IPS-18c (cell line): ENCODE measurements around the gene USP3.
"Not testable (repeated sequence)": the region's sequence is repeated elsewhere in the genome, so short reads cannot be mapped to it uniquely, and the experiment has no call there.

Experiments used
- H3K4me3 ChIP-seq: 2 replicates; pipeline ENCODE4 v1.7.0; 2013; ENCODE audit warnings: low read depth, mild to moderate bottlenecking, low read length, moderate library complexity; ENCODE audit not compliant: insufficient read depth
- H3K9me3 ChIP-seq: one replicate; pipeline ENCODE4 v1.6.1; 2013; ENCODE audit warnings: mild to moderate bottlenecking, low read length, moderate library complexity; ENCODE audit not compliant: control insufficient read depth, insufficient read depth

Gene USP3

DNA sequence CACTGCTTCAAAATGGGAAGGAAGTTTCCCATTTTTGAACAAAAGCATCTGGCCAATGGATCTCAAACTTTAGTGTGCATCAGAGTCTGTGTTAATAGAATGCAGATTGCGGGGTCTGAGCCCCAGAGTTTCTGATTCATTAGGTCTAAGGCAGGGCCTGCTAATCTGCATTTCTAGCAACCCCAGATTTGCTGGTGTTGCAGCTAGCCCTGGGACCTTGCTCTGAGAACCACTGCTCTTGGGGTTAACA is 30.7 kb upstream of the USP3 start:
- Histone ChIP-seq H3K9me3 (no peaks in the 10 kb centered on the region), H3K4me3 (no peak overlapping the region)

DNA sequence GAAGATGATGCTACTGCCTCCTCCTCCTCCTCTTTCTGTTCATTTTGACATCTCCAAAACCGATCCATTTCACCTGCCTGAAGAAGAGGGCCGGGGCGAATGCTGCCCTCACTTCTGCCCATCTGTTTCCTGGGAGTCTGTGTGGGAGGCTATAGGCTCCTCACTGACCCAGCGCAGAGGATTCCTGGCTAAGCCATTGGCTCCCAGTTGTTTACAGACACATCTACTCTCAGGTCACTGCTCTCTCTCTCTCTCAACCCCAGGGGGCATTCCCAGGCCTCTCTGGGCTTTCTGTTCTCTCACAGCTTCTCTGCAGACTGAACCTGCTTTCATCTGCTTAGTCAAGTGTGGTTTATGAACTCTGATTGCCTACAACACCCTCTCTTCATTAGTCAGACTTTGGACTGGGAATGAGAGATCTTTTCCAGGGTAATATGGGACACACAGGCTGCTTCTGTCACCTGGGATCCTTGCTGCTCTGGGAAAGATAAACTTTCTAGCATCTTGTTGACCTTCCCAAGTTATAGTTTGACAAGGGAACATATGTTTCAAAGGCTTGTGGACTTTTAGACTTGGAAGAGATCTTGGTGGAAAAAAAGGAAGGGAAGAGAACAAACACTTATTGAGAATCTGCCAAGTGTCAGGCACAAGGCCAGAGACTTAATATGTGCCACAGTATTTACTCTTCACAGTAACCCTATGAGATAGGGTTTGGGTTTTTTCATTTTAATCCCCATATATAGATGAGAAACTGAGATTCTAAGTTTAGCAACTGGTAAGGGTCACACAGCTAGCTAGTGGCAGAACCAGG is 30.2 kb upstream of the USP3 start:
- Histone ChIP-seq H3K4me3 (no peak overlapping the region), H3K9me3 (no peaks in the 10 kb centered on the region)

DNA sequence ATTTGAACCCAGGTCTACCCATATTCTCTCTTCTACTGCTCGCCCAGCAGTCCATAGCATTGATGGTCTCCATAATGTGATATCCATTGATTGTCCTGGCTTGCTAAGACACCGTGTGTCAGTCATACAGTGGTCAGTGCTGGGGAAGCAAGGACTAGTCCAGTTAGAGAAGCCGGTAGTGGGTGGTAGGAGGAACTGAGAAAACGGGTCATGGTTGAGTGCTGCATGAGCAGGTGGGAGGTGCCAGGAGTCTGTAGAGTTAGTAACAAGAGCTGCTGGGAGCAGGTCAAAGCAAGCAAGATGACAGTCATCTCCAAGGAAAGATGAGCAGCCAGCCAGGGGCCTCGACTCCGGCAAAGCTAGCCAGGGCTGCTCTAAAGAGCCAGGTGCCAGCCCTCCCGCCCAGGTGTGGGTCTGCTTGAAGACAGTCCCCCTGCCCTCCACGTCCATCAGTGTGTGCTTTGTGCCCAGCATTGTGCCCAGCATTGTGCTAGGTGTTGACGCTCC is 29.5 kb upstream of the USP3 start:
- H3K4me3 ChIP-seq, result no peak overlapping the region
- H3K9me3 ChIP-seq, result no peaks in the 10 kb centered on the region

DNA sequence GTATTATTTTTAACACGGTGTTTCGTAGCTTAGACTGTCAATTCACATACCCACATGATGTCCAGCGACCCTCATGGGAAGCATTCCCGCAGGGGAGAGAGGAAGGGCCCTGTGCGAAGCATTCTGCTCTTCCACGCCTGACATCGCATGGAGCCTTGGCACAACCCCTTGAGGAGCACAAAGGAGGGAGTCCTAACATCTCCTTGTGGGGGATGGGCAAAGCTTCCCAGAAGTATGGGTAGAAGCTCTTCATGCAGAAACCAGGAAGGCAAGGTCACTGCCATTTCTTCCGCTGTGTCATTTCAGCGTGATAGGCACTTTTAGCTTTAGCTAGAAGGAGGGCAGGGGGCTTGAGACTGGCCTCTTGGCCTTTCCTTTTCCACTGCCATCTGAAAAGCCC is 28.7 kb upstream of the USP3 start:
- no peaks in the 10 kb centered on the region for H3K9me3 ChIP-seq

DNA sequence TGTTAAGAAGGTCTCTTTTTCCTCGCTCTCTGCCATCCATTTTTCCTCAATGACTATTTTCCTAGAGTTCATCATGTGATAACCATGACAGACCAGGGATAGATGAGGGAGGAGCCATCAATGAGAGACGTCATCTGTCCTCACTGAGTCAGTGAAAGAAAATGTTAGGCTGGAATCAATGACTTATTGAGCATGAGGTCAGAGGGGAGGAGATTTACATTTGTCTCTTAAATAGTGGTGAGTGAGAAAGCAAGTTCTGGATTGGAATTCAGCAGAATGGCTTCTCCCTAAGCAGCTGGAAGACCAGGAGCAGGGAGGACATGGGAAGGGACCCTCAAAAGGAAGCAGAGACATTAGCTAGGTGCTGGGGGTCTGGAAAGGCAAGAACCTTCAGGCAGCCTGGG is 28.2 kb upstream of the USP3 start:
- Histone ChIP-seq H3K4me3 (no peak overlapping the region), H3K9me3 (no peaks in the 10 kb centered on the region)

More for the DNA sequence above, 28.7 kb upstream of the USP3 start:
- H3K4me3 ChIP-seq, result no peak overlapping the region

DNA sequence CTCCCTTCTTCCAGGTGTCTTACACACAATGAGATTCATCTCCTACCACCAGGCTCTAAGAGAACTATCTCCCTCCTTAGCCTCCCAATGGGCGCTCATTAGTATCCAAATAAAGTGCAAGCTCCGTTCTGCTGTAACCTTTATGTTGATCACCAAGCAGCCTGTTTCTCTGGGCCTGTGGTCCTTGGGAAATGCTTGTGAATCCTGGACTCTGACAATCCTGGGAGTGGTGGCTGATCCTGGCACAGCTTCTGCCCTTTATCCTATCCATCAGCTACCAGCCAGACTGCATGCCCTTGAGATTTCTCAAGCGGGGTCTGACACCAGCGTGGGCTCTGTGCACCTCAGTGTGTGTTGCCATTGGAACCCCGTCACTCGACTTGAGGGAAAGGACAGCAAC is 26.1 kb upstream of the USP3 start:
- H3K4me3 ChIP-seq, result no peak overlapping the region
- no peaks in the 10 kb centered on the region for H3K9me3 ChIP-seq

- H3K4me3 ChIP-seq, result no peak overlapping the region
- H3K9me3 ChIP-seq, result no peaks in the 10 kb centered on the region
Observed at GRCh38 chr15:63480441-63480821, 24.0 kb upstream of the USP3 start.

DNA sequence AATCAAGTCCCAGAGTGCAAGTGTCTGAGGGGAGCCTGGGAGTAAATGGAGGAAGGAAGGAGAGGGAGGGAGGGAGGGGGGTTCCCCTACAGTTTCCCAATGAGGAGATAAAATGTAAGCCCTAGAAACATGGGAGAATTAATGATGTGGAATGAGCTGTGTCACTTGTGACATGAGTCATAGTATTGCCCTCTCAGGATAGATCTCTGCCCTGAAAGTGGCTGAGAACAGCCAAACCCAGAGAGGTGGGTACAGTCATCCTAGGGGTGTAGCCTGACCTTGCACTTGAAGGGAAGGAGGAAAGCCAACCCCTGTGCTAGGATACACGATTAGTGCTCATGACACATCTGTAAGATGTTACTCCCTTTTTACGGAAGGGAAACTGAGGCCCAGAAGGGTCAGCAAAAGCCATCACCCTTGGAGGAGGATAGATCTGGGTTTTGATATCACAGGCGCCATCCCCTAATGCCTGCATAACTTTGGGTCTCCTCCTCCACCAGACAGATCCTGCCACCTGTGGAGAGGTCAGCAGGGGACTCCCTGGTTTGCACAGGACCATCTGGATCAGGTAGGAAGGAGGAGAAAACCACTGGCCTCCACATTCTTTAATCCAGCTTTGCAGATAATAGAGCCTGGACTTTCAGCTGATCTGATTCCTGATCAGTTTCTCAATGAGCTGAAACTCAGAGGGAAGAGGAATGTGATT is 23.1 kb upstream of the USP3 start:
- no peak overlapping the region for H3K4me3 ChIP-seq
- no peaks in the 10 kb centered on the region for H3K9me3 ChIP-seq

DNA sequence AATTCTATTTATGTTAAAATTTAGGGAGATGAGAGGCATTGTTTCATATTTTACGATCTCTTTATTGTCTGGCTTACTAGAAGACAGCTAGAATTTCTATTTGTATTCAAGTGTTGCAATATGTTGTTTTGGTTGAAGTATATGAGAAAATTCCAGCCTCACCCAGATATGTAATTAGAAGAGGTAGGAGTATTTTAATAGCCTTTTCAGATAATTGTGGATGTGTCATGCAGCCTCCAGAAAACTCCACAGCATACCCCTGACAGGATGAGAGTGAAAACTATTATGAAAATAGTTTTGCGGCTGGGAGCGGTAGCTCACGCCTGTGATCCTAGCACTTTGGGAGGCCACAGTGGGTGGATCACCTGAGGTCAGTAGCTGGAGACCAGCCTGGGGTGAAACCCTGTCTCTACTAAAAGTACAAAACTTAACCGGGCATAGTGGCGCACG is 21.5 kb upstream of the USP3 start:
- H3K9me3 ChIP-seq, result no peaks in the 10 kb centered on the region
- H3K4me3 ChIP-seq, result no peak overlapping the region

DNA sequence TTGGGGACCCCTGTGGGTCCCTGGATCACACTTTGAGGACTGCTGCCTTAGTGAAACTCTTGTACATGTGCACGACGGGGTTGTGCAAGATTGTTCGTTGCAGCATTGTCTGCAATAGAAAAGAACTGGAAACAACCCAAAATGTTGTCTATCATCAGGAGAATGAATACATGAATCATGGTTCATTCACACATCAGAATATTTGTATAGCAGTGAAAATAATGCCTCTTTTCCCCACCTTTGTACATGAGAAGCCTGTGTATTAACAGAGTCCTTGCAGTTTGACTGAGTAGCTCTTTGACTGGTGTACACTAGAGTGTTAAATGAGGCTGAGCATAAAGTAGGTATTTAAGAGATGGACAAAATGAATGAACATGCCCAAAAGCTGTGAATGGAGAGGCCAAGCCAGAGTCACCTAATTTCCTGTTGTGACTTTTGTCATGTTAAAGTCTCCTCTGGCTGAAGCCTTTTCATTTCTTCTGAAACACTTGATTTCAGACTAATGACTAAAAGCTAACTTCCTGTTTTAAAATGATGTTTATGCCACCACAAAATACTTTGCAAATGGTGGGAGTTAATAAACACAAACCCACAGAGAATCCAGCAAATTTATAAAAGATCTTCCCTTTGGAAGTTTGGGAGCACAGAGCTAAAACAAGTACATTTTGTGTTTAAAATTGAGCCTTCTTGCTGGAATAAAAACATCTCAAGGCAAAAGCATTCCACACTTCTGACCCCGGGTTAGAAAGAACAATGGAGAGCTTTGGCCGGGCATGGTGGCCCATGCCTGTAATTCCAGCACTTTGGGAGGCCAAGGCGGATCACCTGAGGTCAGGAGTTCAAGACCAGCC is 20.6 kb upstream of the USP3 start:
- H3K9me3 ChIP-seq, result no peaks in the 10 kb centered on the region
- H3K4me3 ChIP-seq, result no peak overlapping the region

DNA sequence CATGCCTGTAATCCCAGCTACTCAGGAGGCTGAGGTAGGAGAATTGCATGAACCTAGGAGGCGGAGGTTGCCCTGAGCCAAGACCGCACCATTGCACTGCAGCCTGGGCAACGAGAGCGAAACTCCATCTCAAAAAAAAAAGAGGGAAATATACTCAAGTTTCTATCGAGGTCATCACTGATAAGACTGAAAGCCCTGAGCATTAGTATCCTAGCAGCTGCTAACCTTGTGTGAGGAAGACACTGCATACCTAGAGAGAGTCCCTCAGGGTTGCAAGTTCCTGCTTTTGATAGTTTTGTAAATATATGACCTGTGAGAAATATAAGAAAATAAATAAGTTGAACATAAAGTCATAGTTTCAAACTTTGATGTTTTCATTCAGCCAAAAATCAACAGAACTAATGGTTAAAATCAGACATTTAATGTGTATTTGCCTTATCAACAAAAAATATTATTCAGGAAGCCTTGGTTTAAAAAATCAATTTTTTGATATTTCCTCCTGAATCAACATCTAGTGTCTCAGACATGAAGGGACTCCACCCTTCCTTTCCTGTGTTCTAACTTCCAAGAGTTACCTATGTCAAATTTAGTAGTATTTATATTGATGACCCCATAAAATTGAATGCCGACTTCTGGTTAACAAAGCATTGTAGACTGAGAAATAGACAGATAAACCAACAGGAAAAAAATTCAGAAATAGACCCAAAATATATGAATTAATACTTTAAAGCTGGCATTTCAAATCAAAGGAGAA is 19.8 kb upstream of the USP3 start:
- Histone ChIP-seq H3K4me3 (no peak overlapping the region), H3K9me3 (no peaks in the 10 kb centered on the region)

- Histone ChIP-seq H3K9me3 (no peaks in the 10 kb centered on the region), H3K4me3 (no peak overlapping the region)
Observed at GRCh38 chr15:63487076-63487757, 17.2 kb upstream of the USP3 start.

GRCh38 chr15:63487758-63488397 is 16.5 kb upstream of the USP3 start:
- not testable (repeated sequence) for H3K9me3 ChIP-seq, H3K4me3 ChIP-seq

DNA sequence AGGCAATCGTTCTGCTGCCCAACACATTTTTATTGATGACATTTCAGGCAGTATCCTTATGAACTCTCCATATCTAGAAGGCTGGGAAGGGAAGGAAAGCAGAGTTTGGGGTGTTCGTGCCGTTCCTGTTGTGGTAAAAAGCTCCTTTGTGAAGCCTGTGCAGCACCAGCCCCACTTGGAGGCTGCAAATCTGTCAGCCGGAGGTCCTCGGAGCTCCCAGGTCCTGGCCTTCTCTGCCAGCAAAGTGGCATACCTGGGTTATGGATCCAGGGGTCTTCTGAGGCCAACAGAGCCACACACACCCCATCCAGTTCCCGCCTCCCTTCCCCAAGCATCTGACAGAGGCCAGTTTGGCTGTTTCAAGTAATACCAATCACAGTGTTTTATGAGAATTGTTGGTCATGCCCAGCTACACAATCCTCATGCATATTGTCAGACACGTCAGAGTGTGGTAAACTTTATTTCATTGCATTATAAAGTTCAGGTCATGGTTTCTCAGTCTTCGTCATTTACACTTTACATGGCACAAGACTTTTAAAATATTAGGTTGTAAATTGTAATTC is 15.9 kb upstream of the USP3 start:
- H3K4me3 ChIP-seq, result no peak overlapping the region
- no peaks in the 10 kb centered on the region for H3K9me3 ChIP-seq

DNA sequence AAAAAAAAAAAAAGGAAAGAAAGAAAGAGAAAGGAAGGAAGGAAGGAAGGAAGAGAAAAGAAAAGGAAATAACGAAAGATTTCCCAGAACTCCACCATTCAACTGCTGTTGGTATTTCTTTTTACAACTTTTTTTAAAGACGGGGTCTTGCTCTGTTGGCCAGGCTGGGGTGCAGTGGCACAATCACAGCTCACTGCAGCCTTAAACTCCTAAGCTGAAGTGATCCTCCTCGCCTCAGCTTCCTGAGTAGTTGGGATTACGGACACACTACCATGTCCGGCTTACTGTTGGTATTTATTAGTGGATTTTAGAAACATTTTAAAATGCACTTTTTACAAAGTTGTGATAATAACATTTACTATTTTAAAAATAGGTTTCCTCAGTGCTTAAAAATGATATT is 15.0 kb upstream of the USP3 start:
- no peaks in the 10 kb centered on the region for H3K9me3 ChIP-seq

More for the DNA sequence above, 15.0 kb upstream of the USP3 start:
- no peak overlapping the region for H3K4me3 ChIP-seq
